SH-SY5Y (cell line): ENCODE measurements around the gene CORIN.

Source experiments
- GATA2 ChIP-seq: IDR thresholded peaks from 2 replicates; pipeline ENCODE4 v1.6.1; 2011; ENCODE audit warnings: mild to moderate bottlenecking, low read depth, low read length
- GATA3 ChIP-seq: IDR thresholded peaks from 2 replicates; pipeline ENCODE4 v1.6.1; 2011; ENCODE audit warnings: low read depth, mild to moderate bottlenecking, low read length, moderate library complexity

DNA sequence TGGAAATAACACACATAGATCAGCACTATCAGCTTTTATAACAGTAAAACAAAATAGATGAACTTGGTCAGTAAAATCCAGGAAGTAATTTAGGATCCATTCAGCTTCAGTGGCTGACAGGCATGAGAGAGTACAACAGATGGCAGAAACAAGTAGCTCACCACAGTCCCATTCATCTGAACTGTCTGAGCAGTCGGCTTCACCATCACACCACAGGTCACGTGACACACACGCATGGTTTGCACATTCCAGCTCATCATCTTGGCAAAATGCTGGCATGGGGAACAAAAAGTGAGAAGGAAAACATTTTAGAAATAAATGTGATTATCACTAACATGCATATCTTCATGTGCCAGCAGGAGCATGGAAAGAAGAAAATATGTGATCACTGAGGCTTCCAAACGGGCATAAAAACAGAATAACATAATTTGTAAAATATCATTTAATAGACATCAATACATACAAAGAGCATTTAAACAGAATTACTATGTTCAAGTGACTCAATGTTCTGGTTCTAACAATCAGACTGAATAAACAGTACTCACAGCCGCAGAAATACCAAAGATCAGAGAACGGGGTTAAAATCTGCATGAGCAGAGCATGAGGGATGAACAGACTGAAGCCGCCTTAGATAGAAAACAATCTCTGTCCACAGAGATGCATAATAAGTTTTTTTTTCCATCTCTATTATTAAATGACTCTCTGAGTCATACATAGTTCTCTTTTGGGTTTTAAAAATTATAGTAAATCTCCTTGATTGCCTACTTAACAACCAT, 194.7 kb downstream of the CORIN start:
- TF ChIP-seq GATA3 (no peak), GATA2 (no peak)
